ENCODE measurements around the gene ECEL1. TPM values are rescaled to one million over a fixed set of nuclear protein-coding genes. Genes with fewer than 3 reads are reported as not detected.

ECEL1 gene
- total RNA-seq, 1 experiment from 2014 or later, result 23.3 TPM

DNA sequence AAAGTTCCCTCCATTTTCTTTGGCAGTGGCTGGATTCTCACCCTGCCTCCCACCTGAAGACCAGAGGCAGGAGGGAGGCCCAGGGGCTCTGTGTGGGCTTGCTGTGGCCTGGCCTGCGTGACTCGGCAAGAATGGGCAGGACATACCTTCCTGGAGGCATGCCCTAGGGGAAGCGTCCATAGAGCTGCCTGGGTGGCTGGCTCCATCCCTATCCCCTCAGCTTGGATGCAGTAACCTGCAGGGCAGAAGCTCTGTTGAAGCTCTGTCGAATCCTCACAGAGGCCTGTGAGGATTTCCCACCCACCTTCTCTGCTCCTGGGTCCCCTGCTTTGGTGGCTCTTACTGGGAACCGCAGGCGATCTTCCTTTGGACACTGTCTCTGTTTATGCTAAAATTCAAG lies 31.2 kb upstream of the ECEL1 start:
- DNase-seq (ENCODE audit: low spot score) (no peak), ATAC-seq (no peak)
- H3K27ac Mint-ChIP-seq, result peak overlapping the region; percentile 31; the same call in 1 of the 2 replicates
- peaks cover 31% of the 10 kb centered on the region for H3K27me3 Mint-ChIP-seq (ENCODE audit: low read depth)
- no peaks in the 10 kb centered on the region for H3K36me3 Mint-ChIP-seq
- TF ChIP-seq E2F1 (CRISPR knock-in tag; IDR thresholded peaks at IDR 0.05) (no peak), EMX1 (CRISPR knock-in tag; IDR thresholded peaks at IDR 0.05) (no peak), CREB1 (CRISPR knock-in tag; IDR thresholded peaks at IDR 0.05) (no peak), FOXJ3 (CRISPR knock-in tag; IDR thresholded peaks at IDR 0.05; ENCODE audit: borderline replicate concordance) (no peak), ZBTB21 (CRISPR knock-in tag; IDR thresholded peaks at IDR 0.05; ENCODE audit: borderline replicate concordance) (no peak), ATF2 (CRISPR knock-in tag; IDR thresholded peaks at IDR 0.05; ENCODE audit: borderline replicate concordance, low read depth) (no peak), USF2 (CRISPR knock-in tag; IDR thresholded peaks at IDR 0.05) (no peak)
- TF ChIP-seq, protein P1, sequence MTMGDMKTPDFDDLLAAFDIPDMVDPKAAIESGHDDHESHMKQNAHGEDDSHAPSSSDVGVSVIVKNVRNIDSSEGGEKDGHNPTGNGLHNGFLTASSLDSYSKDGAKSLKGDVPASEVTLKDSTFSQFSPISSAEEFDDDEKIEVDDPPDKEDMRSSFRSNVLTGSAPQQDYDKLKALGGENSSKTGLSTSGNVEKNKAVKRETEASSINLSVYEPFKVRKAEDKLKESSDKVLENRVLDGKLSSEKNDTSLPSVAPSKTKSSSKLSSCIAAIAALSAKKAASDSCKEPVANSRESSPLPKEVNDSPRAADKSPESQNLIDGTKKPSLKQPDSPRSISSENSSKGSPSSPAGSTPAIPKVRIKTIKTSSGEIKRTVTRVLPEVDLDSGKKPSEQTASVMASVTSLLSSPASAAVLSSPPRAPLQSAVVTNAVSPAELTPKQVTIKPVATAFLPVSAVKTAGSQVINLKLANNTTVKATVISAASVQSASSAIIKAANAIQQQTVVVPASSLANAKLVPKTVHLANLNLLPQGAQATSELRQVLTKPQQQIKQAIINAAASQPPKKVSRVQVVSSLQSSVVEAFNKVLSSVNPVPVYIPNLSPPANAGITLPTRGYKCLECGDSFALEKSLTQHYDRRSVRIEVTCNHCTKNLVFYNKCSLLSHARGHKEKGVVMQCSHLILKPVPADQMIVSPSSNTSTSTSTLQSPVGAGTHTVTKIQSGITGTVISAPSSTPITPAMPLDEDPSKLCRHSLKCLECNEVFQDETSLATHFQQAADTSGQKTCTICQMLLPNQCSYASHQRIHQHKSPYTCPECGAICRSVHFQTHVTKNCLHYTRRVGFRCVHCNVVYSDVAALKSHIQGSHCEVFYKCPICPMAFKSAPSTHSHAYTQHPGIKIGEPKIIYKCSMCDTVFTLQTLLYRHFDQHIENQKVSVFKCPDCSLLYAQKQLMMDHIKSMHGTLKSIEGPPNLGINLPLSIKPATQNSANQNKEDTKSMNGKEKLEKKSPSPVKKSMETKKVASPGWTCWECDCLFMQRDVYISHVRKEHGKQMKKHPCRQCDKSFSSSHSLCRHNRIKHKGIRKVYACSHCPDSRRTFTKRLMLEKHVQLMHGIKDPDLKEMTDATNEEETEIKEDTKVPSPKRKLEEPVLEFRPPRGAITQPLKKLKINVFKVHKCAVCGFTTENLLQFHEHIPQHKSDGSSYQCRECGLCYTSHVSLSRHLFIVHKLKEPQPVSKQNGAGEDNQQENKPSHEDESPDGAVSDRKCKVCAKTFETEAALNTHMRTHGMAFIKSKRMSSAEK (CRISPR knock-in tag; IDR thresholded peaks at IDR 0.05; ENCODE audit: borderline replicate concordance), result no peak
- TF ChIP-seq, protein P2, sequence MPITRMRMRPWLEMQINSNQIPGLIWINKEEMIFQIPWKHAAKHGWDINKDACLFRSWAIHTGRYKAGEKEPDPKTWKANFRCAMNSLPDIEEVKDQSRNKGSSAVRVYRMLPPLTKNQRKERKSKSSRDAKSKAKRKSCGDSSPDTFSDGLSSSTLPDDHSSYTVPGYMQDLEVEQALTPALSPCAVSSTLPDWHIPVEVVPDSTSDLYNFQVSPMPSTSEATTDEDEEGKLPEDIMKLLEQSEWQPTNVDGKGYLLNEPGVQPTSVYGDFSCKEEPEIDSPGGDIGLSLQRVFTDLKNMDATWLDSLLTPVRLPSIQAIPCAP (CRISPR knock-in tag; IDR thresholded peaks at IDR 0.05), result no peak
- TF ChIP-seq, protein P3, sequence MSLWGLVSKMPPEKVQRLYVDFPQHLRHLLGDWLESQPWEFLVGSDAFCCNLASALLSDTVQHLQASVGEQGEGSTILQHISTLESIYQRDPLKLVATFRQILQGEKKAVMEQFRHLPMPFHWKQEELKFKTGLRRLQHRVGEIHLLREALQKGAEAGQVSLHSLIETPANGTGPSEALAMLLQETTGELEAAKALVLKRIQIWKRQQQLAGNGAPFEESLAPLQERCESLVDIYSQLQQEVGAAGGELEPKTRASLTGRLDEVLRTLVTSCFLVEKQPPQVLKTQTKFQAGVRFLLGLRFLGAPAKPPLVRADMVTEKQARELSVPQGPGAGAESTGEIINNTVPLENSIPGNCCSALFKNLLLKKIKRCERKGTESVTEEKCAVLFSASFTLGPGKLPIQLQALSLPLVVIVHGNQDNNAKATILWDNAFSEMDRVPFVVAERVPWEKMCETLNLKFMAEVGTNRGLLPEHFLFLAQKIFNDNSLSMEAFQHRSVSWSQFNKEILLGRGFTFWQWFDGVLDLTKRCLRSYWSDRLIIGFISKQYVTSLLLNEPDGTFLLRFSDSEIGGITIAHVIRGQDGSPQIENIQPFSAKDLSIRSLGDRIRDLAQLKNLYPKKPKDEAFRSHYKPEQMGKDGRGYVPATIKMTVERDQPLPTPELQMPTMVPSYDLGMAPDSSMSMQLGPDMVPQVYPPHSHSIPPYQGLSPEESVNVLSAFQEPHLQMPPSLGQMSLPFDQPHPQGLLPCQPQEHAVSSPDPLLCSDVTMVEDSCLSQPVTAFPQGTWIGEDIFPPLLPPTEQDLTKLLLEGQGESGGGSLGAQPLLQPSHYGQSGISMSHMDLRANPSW (CRISPR knock-in tag; conservative IDR thresholded peaks at IDR 0.05; ENCODE audit: low read depth), result no peak
- CTCF ChIA-PET, result interaction anchor here (1.1 to 6.5 kb wide), 5 partner anchors 10 to 74 kb away, joined by 3 to 42 read pairs (median 5); partner anchors contain the start of gene ECEL1
- POLR2A ChIA-PET, result no interaction called here
- no peak overlapping the region for H3K4me3 Mint-ChIP-seq
- peaks cover 7% of the 10 kb centered on the region; the same call in 1 of the 2 replicates for H3K4me1 Mint-ChIP-seq
- H3K9me3 Mint-ChIP-seq, result no peaks in the 10 kb centered on the region

- Mint-ChIP-seq H3K4me1 (peaks cover 7% of the 10 kb centered on the region; the same call in 1 of the 2 replicates), H3K27me3 (ENCODE audit: low read depth) (peaks cover 15% of the 10 kb centered on the region), H3K4me3 (no peak overlapping the region), H3K27ac (no peak overlapping the region), H3K36me3 (no peaks in the 10 kb centered on the region), H3K9me3 (no peaks in the 10 kb centered on the region)
- no peak for ATAC-seq
- ChIA-PET CTCF (interaction anchor here (0.7 to 2.7 kb wide), 2 partner anchors 8 to 278 kb away, joined by 4 to 7 read pairs; no protein-coding TSS in a partner anchor), POLR2A (no interaction called here)
- TF ChIP-seq, protein P2 (CRISPR knock-in tag; IDR thresholded peaks at IDR 0.05), result no peak
- TF ChIP-seq ZNF396 (CRISPR knock-in tag; IDR thresholded peaks at IDR 0.05; ENCODE audit: borderline replicate concordance) (no peak), ZNF671 (CRISPR knock-in tag; IDR thresholded peaks at IDR 0.05) (no peak), JUN (CRISPR knock-in tag; IDR thresholded peaks at IDR 0.05) (no peak)
- DNase-seq (ENCODE audit: low spot score), result no peak
Observed at GRCh38 chr2:232516551-232516950, 28.9 kb upstream of the ECEL1 start.
